Activated CD8-positive, alpha-beta memory T cell treated with anti-CD3 and anti-CD28 coated beads, Interleukin-2, amount 50 U/mL, for 24 hours (primary cell): ENCODE data around the gene BABAM2.
"Not testable (repeated sequence)": the region's sequence is repeated elsewhere in the genome, so short reads cannot be mapped to it uniquely, and the experiment has no call there.

ENCODE experiments used
- DNase-seq: peaks from one replicate; pipeline ENCODE4 v3.0.0-alpha.2; 2020; ENCODE audit errors: extremely low read depth

The BABAM2 gene

DNA sequence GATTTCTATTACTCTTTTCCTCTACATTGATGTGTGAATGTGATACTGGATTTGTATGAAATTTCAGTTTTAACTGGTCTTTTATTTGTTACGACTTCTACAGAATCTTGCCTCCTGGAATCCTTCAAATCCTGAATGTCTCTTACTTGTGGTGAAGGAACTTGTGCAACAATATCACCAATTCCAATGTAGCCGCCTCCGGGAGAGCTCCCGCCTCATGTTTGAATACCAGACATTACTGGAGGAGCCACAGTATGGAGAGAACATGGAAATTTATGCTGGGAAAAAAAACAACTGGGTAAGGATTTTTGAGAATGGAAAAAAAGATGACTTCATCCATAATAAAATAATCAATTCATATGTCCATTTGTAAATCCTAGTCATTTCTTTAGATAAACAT is 134.6 kb downstream of the BABAM2 start:
- DNase-seq, result no peak

DNA sequence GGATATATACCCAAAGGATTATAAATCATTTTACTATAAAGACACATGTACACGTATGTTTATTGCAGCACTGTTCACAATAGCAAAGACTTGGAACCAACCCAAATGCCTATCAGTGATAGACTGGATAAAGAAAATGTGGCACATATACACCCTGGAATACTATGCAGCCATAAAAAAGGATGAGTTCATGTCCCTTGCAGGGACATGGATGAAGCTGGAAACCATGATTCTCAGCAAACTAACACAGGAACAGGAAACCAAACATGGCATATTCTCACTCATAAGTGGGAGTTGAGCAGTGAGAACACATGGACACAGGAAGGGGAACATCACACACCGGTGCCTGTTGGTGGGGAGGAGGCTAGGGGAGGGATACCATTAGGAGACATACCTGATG is 135.7 kb downstream of the BABAM2 start:
- not testable (repeated sequence) for DNase-seq

DNA sequence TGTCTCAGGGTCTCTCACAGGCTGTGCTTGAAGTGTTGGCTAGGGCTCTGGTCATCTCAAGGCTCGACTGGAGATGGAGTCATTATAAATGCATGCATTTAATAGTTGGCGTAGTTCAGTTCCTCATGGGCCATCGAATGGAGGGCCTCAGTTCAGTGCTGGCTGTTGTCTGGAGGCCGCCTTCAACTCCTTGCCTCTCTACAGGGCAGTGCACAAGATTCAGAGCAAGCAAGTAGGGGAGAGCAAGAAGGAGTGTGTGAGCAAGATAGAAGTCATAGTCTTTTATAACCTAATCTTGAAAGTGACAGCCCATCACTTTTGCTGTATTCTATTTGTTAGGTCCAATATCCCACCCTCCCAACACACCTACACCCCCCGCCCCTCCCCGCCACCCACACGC is 137.5 kb downstream of the BABAM2 start:
- no peak for DNase-seq

DNA sequence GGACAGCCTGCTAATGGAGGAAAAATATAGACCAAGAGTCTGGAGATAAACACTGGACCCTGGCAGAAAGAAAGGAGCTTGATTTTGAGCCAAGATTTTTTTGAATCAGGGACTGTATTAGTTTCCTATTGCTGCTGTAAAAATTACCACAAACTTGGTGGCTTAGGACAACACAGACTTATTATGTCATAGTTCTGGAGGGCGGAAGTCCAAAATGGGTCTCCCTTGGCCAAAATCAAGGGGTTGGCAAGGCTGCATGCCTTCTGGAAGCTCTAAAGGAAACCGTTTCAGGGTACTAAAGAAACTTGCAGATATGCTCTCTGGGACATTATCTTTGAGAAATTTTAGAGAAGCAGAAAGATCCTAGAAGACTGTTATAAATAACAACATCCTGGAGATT is 140.1 kb downstream of the BABAM2 start:
- DNase-seq, result no peak

DNA sequence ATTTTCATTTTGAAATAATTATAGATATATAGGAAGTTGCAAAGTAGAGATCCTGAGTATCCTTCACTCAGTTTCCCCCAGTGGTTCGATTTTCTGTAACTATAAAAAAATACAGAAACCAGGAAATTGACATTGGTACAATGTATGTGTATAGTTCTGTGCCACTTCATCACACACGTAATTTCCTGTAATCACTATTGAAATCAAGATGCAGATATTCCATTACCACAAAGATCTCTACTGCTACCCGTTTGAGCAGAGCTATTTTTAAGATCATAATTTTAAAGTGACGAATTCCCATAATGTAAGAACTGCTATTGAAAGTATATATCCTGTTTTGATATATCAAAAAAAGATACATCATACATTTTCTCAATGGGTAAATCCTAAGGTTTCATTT is 142.3 kb downstream of the BABAM2 start:
- no peak for DNase-seq

DNA sequence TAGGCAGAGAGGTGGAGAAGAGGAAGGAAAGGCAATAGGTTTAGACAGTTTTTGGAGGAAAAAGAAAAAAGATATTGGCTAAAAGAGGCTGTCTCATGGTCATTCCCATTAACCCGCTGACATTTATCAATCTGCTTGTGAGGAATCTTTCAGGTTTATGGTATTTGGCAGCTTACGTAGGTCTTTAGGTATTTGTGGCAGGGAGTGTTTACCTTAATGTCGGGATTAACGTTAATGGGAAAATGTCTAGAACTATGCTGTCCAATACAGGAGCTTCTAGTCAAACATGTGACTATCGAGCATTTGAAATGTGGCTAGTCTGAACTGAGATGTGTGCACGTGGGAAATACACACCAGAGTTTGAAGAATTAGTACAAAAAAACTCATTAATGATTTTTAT is 144.2 kb downstream of the BABAM2 start:
- no peak for DNase-seq

DNA sequence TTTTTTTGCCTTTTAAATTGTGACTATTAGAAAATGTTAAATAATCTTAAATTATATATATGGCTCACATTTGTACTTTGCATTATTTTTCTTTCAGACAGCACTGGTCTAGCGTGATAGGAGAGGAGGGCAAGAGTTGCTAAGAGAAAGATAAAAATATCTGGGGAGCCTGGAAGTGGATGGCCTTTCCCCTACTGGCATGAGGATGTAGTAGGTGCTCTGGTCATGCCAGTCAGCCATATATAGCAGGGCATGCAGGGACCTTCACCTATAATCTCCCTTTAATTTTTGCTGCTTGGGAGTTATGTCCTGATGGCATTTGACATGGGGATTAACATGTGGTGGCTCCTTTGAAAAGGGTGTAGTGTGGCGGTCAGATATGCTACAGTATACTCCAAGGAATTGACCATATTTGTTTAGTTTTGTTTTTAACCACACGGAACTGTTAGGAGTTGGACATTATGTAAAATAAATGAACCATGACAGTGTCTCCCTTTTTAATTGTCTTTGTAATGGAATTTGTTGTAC is 144.7 kb downstream of the BABAM2 start:
- no peak for DNase-seq

DNA sequence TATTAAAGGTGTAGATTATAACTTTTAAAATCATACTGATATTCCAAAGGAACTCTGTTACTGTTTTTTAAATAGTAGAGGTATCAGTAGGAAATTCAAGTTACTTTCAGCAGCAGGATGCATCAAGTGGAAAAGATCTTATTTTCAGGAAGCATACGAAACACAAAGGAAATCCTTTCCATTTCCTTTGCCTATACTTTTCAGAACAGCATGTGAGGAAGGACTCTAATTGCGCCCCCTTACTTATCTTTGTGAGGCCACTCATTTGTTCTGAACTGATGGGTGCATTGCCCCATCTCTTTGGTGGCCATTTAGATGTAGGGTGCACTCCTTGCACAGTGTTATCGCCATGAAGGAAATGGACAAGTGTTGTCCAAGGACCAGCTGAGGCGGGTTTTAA is 145.3 kb downstream of the BABAM2 start:
- DNase-seq, result no peak

DNA sequence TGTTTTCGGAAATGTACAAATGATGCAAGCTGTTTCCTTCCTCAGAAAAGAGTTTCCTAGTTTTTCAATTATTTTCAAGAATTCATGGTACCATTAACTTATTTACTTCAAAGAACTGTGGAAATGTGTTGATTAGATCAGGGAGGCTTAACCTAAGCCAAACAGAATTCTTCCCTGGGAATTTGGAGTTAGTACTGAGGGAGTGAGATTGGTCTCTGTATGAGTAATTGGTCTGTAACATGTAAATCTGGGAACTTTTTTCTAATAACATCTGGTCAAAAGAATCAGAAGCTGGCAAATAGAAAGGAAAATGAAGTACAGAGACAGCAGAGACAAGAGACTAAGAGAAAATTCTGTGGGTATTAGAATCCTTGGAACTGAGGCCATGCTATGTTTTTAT is 145.8 kb downstream of the BABAM2 start:
- DNase-seq, result no peak

DNA sequence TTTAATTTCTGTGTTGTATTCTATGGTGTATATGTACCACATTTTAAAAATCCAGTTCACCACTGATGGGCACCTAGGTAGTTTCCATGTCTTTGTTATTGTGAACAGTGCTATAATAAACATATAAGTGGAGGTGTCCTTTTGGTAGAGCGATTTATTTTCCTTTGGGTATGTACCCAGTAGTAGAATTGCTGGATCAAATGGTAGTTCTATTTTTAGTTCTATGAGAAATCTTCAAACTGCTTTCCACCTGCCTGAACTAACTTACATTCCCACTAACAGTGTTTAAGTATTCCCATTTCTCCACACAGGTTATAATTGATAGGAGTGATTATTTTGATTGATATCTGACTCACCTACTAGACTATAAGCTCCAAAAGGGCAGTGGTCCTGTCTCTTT is 148.2 kb downstream of the BABAM2 start:
- no peak for DNase-seq

DNA sequence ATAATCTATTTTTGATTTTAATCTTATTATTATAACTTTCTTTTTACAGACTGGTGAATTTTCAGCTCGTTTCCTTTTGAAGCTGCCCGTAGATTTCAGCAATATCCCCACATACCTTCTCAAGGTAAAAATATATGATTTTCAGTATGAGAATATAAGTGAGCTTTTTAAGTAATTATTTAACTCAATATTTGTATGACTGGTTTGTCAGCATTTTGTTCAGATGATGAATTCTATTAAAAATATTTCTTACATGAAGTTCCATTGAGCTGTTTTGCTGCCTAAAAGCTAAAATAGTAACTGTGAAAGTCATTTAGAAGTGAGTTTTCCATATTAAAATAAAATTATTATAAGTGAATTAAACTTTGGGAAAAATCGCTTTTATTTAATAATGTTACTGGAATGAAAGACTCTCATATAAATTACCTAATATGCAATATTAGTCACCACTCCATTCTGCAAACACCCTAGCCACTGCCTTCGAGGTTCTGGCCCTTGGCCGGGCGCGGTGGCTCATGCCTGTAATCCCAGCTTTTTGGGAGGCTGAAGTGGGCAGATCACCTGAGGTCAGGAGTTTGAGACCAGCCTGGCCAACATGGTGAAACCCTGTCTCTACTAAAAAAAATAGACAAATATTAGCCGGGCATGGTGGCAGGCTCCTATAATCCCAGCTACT is 155.3 kb downstream of the BABAM2 start:
- DNase-seq, result no peak

DNA sequence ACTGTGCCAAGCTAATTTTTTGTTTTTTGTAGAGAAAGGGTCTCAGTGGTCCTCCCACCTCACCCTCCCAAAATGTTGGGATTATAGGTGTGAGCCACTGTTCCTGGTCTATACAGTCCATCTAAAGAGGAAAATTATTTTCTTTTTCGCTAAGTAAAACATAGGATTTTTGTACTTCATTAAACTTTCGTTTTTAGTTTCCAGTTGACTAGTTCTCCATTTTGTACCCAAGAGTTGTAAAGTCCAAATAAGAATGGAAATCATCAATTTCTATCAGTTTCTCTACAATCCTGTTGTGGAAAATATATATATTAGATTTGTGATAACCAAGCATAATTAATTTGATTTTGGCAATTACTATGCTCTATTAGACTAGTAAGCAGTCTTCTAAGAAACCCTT is 156.4 kb downstream of the BABAM2 start:
- no peak for DNase-seq

DNA sequence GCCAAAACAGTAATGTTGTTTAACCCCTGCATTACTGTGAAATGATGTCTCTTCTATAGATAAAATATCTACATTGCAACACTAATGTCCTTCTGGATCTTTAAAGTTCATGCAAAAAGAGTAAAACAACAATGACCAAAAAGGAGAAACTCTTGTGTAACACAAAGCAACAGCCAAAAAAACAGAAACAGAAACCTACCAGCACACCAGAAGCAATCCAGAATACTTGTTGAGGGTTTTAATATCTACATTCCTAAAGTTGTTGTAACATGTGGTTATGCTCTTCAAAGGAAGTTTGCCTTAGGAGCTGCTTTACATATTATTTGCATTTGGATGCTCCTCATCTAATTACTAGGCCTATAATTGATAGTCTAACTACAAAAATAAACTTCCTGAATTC is 157.2 kb downstream of the BABAM2 start:
- DNase-seq, result no peak

DNA sequence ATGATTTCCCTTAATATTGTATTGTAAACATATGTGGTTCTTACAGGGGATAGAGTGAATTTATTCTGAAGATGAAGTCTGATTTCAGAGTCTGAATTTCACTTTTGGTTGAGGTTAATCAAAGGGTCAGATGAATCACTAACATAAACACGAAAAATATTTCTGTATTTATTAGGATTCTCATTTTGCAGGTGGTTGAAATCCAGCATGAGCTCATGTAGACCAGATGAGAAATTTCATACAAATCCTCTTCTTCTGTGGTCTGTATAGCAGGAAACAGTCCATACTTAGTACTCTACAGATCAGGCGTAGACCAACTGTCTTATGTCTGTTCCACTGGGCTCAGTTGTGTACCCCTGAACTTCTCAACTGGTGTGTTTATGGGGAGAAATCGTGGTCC is 157.8 kb downstream of the BABAM2 start:
- DNase-seq, result no peak

DNA sequence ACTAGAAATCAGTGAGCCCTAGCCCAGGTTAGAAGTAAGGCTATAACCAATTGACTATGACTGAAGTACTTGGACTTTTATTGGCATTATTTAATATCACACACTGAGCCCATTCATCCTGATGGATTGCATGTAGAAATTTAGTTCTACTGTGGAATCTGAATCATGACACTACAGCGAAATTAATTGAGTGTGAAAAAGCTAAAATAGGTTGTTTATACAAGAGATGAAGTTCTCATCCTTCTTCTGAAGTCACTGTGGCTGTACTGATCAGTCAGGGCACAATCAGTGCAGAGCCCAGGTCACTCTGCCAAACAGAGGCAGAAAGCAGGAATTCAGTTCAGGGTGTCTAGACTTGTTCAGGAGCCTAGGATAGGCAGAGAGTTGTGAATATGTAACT is 158.9 kb downstream of the BABAM2 start:
- no peak for DNase-seq

DNA sequence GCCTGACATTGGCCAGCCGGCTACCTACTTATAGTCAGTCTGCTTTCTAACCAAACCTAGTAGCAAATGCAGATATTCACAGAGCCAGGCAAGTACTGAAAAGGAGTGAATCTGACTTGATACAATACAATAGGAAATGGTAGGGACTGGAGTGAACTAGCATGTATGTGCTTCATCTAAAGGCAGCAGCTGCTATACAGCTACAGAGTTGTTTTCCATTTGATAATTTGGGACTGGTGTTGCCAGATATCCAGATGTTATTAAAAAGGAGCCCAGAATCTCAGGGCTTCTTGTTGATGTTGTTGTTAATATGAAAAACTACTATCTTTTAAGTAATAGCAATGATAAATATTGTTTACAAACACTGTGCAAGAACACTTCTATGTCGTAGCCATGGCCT is 159.4 kb downstream of the BABAM2 start:
- DNase-seq, result no peak

DNA sequence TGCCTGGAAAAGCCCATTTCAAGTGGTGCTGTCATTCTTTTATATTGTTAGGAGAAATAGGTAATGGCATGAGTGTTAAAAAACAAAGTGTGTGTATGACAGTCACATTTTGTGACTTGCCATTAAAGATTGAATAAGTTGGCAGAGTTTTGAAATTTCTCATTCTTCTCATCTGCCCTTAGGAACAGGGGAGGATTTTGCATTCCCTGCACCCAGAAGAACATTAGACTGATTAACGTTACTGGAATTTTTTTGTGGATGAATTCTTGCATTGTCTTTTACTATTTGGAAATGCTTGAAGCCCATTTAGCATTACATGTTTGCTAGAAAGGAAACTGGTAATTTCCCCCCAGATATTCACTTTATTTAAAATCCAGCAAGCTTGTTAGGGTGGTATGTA is 162.2 kb downstream of the BABAM2 start:
- DNase-seq, result no peak

DNA sequence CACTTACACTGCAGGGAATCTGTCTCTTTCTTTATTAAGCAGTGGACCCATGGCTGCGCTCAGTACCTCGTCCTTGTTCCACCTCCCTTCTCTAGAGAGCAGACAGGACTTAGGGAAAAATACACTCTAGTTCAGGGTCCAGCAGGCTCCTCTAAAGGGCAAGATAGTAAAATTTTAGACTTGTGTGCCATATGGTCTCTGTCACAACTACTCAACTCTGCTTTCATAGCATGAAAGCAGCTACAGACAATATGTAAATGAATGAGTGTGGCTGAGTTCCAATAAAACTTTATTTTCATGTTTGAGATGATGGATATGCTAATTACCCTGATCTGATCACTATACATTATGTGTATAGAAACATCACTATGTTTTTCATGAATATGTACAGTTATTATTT is 163.1 kb downstream of the BABAM2 start:
- no peak for DNase-seq

DNA sequence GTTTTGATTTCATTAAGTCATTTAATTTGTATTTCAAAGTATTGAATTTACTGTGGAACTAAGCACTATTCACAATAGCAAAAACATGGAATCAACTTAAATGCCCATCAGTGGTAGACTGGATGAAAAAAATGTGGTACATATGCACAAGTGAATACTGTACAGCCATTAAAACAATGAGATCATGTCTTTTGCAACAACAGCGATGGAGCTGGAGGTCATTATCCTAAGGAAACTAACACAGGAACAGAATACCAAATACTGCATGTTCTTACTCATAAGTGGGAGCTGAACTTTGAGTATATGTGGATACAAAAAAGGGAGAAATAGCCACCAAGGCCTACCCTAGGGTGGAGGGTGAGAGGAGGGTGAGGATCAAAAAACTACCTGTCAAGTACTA is 164.4 kb downstream of the BABAM2 start:
- no peak for DNase-seq

DNA sequence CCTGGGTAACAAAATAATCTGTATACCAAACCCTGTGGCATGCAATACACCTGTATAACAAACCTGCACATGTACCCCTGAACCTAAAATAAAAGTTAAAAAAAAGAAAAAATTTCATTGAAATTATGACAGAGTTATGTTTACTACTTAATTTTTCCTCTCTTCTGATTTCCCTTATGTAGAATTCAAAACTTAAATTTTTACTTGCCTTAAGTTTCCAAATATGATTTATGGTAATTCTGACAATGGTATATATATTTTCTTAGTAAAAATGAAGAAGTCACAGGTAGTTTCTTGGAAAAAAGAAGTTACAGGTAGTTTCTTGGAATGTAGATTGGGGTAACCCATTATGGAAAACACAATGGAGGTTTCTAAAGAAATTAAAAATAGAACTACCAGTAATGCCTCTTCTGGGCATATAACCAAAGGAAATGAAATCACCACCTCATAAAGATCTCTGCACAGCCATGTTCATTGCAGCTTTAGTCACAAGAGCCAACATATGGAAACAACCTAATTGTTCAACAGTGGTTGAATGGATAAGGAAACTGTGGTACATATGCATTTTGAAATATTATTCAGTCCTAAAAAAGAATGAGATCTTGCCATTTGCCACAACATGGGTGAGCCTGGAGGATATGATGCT is 164.9 kb downstream of the BABAM2 start:
- DNase-seq, result no peak

DNA sequence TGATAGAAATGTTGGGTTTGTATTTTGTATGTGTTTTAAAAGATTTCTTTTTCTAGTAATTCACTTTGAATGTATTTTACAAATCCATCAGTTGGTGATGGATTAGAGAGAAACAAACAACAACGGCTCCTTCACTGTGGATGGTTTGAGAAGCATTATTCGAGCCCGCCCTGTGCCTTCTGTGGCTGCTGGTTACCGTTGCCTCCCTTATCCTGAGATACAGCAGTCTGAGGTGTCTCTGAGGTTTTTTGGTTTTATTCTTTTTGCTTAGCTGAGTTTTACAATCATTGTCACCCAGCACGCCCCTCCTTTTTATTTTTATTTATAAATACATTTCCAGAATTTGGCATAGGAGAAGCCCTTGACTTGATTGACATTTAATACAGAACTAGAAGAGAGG is 168.3 kb downstream of the BABAM2 start:
- DNase-seq, result no peak

DNA sequence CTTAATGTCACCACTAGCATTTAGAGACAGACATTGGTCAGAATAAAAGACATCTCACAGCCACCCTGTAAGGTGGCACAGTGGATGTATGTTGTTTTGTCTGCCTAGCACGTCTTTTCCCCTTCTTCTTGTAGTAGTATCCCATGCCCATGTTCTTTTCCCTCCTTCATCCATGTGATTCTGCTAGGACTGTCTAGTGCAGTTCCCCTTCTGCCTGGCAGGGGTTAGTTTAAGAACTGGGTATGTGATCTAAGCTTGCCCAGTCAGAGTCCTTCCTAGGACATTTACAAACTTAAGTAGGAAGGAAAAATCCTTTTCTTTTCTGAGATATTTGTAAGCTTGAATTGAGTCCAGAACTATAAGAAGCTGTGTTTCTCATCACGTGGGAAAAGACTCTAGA is 172.3 kb downstream of the BABAM2 start:
- no peak for DNase-seq

DNA sequence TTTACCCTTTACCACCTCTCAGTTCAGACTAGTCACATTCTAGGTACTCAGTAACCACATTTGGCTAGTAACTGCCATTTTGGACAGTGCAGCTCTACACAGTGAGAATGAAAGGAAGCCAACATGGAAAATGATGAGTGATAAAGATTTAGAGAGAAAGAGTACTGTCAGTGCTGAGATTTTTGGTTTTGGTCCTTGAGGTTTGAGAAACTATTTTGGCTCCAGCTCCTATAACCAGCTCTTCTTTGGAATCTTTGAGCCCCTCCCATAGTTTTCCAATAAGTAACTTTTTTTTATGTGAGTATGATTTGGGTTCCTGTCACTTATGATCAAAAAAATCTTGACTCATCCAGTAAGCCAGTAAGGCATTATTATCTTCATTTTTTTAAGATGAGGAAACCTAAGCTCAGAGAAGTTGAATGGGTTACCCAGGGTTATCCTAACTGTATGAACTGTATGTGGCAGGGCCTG is 173.0 kb downstream of the BABAM2 start:
- DNase-seq, result no peak

DNA sequence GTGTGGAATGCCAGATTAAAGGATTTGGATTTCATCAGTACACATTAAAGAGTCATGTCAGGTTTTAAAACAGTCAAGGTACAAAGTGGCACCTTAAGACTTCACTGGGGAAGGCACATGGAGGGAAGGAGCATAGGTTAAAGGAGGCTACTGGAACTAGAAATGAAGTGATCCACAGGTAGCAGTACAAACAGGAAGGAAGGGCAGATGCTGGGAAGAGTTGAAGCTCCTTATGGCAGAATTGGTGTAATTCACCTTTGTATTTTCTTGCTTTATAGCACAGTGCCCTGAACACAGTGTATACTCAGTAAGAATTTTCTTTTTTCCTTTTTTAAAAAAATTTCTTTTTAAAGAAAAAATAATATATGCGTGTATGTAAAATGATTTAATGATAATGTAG is 177.1 kb downstream of the BABAM2 start:
- no peak for DNase-seq
